ENCODE results near the gene POU3F3.

The POU3F3 gene

DNA sequence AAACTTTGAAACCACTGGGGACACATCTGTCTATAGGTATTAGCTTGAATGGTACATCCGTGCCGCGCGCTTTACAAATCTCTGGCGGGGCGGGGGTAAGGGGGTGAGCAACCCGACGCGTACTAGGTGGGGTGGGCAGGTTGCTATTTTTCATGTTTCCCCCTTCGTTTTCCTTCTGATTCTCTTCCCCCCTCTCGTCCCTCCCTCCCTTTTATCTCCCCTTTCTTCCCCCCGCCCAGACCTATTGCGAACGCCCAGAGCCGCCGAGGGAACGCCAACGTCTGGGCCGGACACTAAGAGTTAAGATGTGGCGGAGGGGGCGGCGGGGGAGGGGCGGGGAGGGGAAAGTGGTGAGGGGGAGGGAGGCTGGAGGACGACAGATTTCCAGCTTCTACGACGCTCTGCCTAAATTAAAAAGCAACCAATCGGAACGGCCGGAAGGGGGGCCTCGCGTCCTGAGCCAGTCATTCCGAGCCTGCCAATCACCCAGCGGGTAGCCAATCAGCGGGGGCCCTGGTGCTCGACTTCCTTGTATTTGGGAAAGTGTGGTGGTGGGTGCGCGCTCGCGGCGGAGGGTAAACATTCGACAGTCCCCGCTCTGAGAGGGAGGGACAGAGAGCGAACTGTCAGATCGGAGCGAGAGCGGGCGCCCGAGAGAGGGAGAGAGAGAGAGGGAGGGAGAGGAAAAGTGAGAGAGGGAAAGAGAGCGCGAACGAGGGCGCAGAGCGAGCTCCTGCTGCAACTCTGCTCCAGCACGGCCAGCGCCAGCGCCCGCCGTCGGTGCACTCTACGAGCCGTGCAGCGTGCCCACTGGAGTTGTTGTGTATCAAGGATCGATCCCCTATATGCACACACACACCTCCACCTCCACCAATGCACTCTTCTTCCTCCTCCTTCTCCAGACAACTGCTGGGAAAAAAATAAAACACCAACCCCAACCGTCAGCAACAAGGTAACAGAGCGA lies at the start of gene POU3F3:
TSS of gene POU3F3 (plus strand) at position 582 of the 964 bp plus-strand sequence. CDS start 1,396 bp downstream, outside the sequence.
- DNase-seq (ENCODE audit: low read depth): peak; percentile 25

DNA sequence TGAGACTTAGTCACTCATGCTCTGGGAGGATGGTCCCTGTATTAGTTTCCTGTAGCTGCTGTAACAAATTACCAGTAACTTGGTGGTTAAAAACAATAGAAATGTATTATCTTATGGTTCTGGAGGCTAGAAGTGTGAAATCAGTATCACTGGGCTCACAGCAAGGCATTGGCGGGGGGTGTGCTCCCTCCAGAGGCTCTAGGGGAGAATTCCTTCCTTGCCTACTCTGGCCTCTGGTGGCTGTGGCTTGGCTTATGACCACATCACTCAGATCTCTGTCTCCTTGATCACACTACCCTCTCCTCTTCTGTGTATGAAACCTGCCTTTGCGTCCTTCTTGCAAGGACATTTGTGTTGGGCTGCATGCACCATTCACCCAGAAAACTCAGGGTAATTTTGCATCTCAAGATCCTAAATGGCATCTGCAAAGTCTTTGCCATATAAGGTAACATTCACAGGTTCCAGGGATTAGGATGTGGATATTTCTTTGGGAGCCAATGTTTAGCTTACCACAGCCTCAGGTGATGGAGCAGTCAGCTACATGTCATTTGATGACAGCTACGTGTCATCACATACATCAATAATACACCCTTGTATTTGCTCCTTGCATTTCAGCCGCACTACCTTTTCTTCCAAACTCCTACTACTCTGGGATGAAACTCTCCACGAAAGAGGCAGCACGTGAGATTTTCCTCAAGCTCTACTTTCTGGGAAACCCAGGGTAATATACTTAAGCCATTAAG lies 49.6 kb upstream of the POU3F3 start:
- DNase-seq (ENCODE audit: low read depth): no peak

DNA sequence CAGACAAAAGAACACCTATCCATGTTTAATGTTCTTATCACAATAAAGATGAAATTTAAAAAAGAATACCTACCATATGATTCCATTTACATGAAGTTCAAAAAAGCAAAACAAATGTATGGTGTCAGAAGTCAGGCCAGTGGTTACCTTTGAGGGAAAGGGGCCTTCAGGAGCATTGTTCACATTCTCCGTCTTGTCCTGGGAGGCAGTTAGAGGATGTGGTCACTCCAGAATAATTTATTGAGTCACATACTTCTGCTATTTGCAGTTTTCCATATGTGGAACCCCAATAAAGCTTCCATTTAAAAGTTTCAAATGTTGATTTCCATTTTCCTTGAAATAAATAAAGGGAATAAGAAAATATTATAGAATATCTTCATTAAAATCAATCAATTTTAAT lies 41.6 kb upstream of the POU3F3 start:
- no peak for DNase-seq (ENCODE audit: low read depth)

DNA sequence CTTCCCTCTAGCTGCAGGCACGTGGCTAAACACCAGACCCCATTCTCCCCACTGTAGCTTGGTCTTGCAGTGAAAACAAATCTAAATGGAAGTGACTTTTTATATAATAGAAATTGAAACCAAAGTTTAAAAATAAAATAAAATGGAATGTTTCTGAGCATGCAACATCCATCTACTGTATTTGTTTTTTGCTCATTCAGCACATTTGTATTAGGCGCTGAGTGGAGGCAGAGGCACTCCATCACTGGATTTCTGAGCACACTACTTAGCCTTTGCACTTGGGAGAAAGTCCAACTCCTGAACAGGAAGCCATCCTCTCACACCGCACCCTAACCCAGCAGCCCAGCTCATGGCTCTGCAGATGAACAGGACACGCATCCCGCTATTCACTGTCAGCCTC lies 37.8 kb upstream of the POU3F3 start:
- no peak for DNase-seq (ENCODE audit: low read depth)

DNA sequence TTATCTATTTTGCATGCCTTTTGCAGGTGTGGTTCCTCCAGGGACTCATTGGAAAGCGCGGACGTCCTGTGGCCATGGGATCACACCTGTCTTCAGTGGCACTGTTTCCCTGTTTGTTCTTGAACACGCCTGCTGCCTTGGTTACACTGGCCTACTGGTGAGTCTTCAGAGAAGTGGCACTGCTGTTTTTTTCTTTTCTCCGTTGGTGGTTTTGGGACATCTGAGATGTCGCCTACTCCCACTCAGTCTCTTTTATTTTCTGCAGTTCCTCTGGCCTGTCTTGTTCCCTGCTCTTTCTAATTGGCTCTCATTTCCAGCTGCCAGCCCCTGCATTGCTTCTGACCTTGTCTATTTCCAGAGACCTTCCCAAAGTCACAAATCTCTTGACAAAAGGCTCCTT lies 35.7 kb upstream of the POU3F3 start:
- no peak for DNase-seq (ENCODE audit: low read depth)

DNA sequence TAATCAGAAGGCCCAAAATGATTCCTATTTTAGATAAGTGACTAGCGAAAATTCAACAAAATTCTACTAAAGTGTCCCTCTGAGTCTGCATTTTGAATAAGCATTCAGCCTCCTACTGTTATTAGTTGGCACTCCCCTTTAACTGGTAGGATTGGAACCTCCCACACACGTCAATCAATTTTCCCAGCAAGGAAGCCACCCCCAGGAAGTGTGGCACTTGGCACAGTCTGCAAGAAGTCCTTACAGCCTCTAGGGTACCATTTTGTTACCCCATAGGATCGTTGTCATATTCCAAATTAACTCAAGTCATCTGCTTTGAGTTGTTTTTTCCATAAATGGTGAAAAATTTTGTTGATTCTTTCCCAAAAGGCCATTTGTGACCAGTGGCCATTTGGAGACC lies 33.8 kb upstream of the POU3F3 start:
- DNase-seq (ENCODE audit: low read depth): no peak

DNA sequence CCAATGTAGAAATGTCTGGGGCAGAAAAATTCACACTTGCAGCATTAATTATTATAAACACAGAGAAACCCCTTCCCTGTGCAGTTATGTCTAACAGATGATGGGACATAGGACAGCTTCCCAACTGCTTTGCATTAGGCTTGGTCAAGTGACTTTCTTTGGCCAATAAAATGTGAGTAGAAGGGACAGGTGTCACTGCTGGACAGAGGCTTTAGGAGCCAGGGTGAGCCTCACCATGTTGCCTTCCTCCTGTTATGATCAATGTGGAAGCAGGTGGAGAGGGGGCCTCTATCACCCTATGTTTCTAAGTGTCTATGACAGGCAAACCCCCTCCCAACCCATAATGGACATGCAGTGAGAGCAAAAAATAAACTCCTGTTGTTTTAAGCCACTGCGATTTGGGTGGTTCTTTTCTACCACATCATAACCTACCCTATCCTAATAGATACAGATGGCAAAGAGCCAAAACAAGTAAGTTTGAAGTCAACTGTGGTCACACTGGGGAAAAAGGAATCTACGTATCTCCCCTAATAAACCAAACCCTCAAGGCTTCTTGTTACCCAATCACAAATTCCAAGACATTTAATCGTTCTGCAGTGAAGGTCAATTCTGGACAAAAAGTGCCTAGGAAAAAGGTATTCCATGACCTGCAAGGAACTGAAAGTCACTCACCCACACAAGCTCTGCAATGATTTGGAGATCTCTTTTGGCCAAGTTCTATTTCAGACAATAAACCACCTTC lies 28.6 kb upstream of the POU3F3 start:
- no peak for DNase-seq (ENCODE audit: low read depth)

DNA sequence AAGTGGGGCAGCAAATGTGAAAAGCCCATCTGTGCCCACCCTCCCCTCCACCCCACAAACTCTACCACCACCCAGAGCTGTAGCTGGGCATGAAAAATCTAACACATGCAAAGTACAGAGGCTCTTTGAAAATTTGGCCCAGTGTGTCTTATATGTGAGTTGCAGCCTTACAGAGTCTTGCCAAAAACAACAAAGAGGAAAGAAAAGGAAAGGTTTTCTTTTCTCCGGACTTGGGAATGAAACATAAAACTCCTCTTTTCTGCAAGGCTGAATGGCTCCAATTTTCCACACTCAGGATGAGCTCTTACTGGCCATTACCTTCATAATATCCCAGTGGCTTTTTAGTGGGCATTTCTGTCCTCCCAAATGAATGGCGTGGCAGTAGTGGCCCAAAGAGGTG lies 27.9 kb upstream of the POU3F3 start:
- DNase-seq (ENCODE audit: low read depth): no peak

DNA sequence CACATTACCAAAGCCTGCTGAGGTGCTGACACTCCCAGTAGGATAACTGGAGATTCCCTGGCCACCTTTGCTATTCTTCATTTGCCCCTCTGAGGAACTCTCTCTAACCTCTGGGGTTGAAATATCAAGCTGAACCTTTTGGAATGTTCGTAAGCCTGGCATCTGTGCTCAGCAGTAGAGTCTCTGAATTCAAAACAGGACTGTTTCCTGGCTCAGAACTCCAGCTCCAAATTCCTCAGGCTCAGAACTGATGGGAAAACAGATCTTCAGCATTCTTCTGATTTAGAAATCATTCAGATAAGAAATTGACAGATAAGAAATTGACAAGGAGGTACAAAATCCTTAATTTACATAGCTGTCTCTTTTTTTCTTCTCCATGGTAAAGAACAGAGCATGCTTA lies 22.2 kb upstream of the POU3F3 start:
- DNase-seq (ENCODE audit: low read depth): no peak

DNA sequence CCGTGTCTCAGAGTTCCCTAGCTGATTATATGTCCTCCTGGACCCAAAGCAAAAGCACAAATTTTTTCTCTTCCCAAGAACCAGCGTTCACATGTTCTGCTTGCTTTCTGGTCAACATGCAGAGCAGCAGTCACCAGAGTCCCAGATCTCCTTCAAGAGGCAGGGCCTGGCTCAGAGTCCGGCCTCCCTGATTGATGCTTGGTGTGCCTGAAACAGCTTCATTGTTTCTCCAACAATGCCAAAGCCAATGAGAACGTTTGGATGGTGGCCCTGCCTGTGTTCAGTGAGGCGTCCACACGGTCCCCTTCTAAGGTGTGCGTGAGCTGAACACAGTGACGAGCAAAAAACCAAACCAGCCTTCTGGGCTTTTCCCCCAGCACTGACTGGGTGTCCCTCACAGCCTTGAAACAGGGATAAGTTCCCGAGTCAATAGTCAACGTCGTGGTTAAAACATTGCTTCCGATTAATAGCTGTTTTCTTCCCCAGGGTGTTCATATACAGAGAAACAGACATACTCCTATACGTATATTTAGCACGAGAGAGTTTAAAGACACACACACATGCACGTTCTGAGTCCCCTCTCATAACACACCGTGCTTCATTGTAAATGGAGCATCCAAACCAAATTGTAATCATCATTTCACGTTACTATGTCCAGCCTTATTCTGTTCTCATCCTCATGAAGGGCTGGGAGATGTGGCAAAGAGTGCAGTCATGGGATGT lies 19.3 kb upstream of the POU3F3 start:
- DNase-seq (ENCODE audit: low read depth): no peak

DNA sequence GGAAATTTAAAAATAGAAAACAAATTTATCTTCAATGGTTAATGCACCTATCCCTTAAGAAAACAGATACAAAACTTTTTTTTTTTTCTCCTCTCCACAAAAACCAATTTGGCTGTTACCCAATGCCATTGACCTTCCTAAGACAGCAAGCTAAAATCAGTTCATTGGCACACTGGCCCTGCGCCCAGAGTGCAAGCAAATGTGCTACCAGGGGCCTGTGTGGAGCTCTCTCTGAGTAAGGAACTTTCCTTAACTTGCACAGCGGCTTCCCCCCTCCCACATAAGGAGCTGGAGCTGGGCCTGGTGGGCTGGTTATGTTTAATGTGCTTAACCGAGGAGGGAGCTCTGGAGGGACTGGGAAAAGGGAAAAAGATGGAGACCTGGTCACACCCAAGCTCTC lies 17.6 kb upstream of the POU3F3 start:
- no peak for DNase-seq (ENCODE audit: low read depth)

DNA sequence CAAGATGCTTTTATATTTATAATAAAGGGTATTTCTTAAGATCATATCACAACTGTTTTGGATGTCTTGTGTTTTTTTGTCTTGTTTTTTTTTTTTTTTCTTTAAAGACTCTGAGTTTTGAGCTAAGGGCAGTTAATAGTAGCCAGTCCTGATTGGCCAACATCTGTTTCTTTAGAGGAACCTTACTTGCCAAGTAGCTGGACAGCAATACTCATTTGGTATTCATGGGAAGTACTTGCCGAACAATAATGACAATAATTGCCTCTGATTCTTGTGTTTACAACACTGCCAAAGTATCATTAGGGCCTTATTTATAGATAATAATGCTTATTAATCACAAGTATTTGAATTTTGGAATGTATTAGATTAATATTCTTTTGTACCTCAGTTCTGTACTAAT lies 17.1 kb upstream of the POU3F3 start:
- no peak for DNase-seq (ENCODE audit: low read depth)

DNA sequence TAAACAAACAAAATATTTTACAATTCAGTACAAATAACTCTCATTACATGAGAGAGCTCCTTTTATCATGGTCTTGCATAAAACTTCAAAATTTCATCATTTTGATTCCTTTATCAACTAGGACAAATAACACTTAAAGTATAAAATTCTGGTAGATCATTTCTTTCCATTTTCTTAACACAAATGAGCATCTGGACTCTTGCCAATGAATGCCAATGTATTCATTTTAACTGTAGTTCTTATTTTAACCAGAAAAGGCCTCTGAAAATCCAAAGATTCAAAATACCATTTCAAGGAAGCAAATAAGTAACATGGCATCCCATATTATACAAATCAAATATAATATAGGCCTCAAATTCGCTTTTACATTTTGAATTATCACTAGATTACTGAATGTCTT lies 13.8 kb upstream of the POU3F3 start:
- DNase-seq (ENCODE audit: low read depth): no peak

DNA sequence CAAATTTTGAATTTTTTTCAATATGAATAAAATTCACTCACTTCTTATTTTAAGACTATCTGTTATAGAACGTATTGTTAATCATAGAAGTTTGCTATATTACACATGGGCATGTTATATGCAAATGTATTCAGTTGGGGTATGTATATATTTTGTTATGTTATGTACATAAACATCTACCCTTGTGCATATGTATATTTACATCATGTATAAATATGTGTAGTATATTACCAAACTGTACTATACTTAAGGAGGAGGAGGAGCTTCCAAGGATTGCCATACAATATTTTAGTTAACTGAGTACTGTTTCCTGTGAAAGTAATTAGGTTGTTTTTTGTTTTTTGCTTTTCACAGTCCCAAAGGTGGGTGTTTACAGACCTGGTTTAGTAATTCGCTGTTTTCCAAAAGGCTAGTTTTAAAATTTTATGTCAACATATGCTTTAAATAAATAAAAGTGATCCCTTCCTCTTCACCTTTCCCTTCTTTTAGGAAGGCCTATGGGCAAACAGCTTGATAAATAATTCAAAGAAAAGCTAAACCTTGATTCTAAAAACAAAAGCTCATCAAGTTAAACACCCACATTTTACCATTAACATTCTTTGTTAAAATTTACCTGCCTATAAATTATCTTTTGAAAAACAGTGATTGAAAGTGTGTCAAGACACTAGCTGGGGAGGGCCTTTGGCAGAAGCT lies 12.9 kb upstream of the POU3F3 start:
- no peak for DNase-seq (ENCODE audit: low read depth)

DNA sequence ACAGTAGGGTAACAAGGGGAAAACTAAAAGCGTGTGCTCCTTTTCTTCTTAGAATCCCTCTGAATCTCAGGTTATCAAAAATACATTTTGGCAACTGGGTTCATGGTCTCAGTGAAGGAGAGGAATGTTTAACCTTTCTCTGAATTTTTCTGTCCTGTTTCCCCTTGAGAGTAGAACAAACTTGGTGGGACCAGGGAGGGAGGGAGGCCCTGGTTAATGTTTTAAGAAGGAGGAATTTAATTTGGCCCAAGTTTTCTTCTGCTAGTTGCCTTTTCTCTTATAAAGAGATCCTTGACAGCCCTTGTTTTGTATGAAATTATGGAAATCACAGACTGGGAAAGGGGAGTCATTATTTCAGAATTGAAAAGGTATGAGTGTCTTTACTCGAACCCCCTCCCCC lies 12.2 kb upstream of the POU3F3 start:
- no peak for DNase-seq (ENCODE audit: low read depth)

DNA sequence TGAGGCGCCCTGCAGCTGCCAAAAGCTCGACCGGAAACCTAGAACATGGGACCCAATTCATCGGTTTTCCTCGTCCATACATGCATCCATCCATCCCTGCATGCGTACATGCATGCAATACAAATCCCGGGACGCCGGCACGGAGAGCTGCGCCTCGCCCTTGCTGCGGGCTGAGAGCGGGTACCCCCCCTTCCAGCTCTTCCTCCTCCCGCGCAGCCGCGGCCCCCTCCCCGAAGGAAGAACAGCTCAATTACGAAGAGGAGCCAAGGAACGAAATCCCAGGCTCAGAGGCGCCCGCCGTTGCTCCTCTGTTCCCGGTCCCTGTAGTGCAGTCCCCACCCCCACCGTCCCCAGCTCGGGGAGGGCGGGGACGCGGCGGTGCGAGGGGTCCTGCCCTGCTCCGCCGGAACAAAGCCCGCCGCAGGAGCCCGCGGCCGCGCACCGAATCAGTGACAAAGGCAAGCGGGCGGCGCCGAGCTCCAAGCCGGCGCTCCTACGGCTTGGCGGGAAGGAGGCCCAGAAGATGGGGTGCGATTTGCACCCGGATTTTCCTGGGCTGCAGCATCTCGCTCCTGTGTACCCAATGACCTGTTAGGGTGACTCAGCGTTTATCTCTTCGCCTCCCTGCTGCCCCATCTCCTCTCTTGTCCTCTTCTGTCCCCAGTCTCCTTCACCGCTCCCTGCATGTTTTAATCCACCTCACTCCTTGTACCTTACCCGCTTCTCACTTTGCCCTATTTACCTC lies 8.9 kb upstream of the POU3F3 start:
- DNase-seq (ENCODE audit: low read depth): no peak

DNA sequence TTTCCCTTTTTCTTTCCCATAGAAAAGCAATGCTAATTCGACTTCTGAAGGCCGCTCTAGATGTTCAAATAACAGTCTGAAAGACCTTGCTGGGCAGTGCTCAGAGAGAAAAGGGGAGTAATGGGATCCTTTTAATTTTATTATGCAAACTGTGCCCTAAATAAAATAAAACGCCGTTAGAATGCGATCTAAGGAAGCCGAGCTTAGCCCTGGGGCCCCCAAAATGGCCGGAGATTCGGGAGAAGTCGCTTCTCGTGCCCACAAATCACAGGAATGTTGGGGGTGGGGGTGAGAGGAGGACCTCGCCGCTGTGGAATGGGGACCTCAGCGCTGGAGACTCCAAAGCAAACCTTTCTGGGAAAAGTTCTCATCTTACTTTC lies 8.4 kb upstream of the POU3F3 start:
- DNase-seq (ENCODE audit: low read depth): no peak

DNA sequence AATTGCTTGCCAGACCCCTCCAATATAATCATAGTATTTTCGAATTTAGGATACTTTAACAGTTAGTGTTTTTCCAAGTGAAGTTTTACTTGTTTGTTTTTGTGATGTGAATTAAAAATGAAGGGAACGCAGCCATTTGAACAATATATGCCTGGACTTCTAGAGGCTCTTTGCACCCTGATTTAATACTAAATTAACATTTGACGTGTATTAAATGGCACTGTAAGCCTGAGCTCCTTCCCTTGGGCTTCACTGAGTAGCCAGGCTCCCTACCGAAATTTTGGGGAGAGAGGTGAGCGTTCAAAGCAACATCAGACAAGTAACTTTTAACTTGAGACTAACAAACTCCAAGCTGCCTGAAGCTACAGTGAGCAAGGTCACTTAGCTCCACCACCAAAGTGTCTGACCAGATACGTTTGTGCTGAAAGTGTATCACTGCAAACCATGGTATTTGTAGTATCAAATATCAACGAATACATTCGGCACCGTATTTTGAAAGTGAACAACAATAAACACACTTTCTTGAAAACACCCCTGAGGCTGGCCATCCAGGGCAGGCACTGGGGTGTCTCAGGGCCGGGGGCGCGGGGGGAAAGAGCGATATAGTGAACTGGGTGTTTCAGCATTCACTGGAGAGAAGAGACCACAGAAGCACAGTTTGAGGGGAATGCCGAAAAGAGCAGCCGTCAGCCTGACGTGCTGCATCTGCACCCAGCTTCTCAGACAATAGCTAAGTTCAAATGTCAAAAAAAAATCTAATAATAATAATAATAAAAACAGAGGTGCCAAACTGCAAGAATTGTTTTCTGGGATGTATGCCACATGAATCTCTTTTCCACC lies 7.7 kb upstream of the POU3F3 start:
- no peak for DNase-seq (ENCODE audit: low read depth)

DNA sequence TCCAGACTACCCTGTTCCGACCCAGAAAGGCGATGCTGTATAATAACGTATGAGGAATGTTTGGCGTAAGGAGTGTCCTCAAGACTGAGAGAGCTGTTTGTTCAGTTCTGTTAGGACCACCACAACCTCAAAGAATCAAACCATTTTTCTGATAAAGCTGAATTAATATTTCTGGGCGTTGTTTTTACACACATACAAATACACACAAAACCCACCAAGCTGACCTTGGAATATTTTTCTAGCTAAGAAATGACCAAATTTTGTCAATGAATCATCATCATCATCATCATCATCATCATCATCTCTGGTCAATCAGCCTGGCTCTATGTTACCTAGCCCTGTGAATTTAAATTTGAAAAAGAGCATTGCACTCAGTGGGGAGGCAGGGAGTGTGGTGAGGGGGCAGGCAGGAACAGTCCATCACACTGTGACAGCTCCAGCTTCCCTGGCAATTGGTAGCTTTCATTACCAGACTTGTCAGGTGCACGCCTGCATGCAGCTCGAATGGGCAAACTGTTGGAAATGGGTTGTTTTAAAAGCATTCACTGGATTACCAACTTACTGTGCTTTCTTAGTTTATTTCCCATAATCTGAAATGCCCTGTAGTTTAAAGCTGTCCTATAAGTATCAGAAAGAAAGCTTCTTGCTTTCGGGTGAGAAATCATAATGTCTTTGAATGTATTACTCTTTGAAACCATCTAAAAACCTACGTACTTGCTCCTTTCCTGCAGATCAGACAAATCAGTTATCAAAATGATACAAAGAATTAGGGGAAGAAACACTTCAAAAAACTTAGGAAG lies 6.9 kb upstream of the POU3F3 start:
- DNase-seq (ENCODE audit: low read depth): no peak
